HG03175 (cell line): ENCODE measurements around the gene DUSP15.
"Not testable (repeated sequence)": the region's sequence is repeated elsewhere in the genome, so short reads cannot be mapped to it uniquely, and the experiment has no call there.

Experiments used
- ATAC-seq: cut with Tn5 transposase; IDR thresholded peaks from one replicate; pipeline ENCODE4 v1.9.1; 2021; ENCODE audit warnings: mild to moderate bottlenecking, moderate library complexity; ENCODE audit not compliant: unreplicated experiment

The DUSP15 gene

GRCh38 chr20:31869942-31870725 is at the start of gene DUSP15, which contains the start of gene TTLL9:
DUSP15 (minus strand) TSS chr20:31870527; CDS start chr20:31870337, 190 bp downstream.
TTLL9 (plus strand) TSS chr20:31870634; CDS start chr20:31871127, 493 bp downstream.
- no peak for ATAC-seq

- ATAC-seq: no peak
These were observed 49.3 kb upstream of the DUSP15 start for GRCh38 chr20:31919410-31920155.

GRCh38 chr20:31918466-31919105 is 48.3 kb upstream of the DUSP15 start:
- ATAC-seq: no peak

- ATAC-seq: not testable (repeated sequence)
These were observed 47.7 kb upstream of the DUSP15 start for GRCh38 chr20:31917962-31918412.

DNA sequence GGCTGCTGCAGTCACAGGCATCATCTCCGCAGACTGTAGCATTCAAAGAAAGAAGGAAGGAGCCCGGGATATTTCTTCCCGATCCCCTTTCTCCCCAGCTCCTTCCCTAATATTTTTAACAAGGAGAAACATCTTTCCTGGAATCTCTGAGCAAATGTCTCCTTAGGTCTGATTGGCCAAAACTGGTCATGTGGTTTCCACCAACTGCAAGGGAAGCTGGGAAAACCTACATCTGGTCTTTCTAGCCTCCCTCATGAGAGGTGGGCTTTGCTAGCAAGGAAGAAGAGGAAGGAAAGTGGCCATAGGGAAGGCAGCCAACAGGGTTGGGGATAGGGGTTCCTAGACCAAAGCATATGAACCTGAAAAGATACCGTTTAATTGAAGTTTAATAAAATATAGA is 46.4 kb upstream of the DUSP15 start:
- ATAC-seq: no peak

GRCh38 chr20:31915491-31916280 is 45.4 kb upstream of the DUSP15 start:
- ATAC-seq: no peak

DNA sequence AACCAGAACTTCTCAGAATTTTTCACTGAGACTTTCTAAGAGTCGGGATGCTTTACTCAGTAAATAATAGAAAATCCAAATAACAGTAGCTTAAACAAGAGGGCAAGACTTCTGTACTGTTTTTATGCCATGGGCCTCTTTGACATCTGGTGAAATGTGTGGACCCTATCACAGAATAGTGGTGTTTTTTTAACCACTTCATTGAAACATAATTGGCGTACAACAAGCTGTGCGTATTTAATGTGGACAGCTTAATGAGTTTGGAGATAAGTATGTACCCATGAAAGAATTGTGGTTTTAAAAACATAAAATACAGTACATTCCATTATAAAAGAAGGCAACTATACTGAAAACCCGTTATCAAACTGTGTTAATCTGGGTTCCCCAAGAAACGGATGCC is 43.8 kb upstream of the DUSP15 start:
- no peak for ATAC-seq

GRCh38 chr20:31913431-31914157 is 43.3 kb upstream of the DUSP15 start:
- no peak for ATAC-seq

- no peak for ATAC-seq
These were observed 39.9 kb upstream of the DUSP15 start for GRCh38 chr20:31910071-31910803.

DNA sequence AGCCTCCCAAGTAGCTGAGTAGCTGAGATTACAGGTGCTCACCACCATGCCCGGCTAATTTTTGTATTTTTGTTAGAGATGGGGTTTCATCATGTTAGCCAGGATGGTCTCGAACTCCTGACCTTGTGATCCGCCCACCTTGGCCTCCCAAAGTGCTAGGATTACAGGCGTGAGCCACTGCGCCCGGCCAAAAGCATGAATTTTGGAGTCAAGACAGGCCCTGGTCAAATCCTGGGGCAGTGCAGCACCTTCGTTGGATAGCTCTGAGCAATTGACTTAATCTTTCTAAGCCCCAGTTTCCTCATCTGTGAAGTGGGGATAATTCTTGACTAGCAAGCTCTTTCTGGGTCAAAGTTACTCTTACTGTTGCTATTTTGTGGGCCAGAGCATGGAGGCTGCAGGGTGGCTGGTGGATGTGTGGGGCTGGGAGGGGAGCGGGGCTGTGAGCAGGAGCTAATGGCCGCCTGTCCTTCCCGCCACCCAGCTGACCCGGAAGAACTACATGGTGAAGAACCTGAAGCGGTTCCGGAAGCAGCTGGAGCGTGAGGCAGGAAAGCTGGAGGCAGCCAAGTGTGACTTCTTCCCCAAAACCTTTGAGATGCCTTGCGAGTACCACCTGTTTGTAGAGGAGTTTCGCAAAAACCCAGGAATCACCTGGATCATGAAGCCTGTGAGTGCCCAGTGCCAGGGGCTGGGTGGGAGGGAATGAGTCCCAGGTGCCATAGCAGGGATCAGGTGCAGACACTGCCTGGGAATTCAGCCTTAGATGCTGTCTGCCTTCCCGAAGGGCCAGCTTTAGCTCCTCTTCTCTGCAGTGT is 39.1 kb upstream of the DUSP15 start:
- no peak for ATAC-seq

GRCh38 chr20:31908424-31908823 is 38.1 kb upstream of the DUSP15 start:
- no peak for ATAC-seq

DNA sequence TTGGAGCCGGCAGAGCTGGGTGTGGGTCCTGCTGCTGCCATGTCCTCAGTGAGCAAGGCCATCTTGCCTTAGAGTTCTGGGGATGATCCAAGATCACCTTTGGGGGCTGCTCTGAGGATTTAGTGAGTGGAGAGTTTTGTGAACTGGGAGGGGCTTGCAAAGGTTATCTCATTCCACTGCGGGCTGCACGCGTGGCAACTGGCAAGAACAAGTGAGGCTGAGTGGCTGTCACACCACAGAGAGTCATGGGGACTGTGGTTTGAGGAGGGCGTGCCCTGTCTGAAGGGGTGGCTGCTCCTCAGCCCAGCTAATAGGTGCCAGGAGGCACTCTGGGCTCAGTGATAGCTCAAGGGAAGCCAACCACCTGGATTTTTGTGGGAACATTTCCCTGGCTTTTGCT is 37.7 kb upstream of the DUSP15 start:
- no peak for ATAC-seq

GRCh38 chr20:31907046-31907445 is 36.7 kb upstream of the DUSP15 start:
- no peak for ATAC-seq

GRCh38 chr20:31906001-31906400 is 35.7 kb upstream of the DUSP15 start:
- no peak for ATAC-seq

DNA sequence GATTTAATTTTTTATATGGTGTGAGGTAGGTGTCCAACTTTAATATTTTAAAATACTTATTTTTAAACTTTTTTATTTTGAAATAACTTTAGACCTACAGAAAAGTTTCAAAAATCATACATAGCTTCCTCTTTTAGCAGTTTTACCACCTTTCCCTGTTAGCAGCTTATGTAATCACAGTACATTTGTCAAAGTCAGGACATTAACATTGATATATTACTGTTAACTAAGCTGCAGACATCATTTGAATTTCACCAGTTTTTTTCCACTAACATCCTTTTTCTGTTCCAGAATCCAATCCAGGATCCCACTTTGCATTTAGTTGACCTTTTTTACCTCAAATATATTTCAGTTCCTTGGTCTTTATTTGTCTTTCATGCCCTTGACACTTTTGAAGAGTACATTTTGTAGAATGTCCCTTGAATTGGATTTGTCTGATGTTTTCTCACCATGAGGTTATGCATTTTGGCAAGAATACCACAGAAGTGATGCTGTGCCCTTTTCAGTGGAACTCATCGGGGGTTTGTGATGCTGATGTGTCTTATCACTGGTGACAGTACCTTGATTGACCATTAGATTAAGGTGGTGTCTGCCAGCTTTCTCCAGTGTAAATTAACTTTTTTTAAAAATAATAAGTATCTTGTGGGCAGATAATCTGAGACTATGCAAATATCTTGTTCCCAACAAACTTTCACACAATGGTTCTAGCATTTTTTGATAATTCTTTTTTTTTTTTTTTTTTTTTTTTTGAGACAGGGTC is 33.5 kb upstream of the DUSP15 start:
- ATAC-seq: no peak

GRCh38 chr20:31901615-31902014 is 31.3 kb upstream of the DUSP15 start:
- ATAC-seq: no peak

- ATAC-seq: no peak
These were observed 27.2 kb upstream of the DUSP15 start for GRCh38 chr20:31897541-31897940.

DNA sequence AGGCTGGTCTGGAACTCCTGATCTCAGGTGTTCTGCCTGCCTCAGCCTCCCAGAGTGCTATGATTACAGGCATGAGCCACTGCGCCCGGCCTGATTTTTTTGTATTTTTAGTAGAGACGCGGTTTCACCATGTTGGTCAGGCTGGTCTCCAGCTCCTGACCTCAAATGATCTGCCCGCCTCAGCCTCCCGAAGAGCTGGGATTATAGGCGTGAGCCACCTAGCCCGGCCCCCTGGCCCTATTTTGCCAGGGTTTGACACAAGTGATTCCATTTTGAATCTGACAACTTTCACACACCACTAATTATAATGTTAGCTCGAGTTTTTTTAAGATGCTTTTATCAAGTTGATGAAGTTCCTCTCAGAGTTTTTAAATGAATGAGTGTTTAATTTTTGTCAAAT is 25.7 kb upstream of the DUSP15 start:
- ATAC-seq: no peak
